ENCODE measurements around the gene MED29. TPM values are rescaled to one million over a fixed set of nuclear protein-coding genes. Genes with fewer than 3 reads are reported as not detected.
"Not testable (repeated sequence)": the region's sequence is repeated elsewhere in the genome, so short reads cannot be mapped to it uniquely, and the experiment has no call there.

Gene MED29
- polyA plus RNA-seq, 2 of the 4 experiments (the other 2 are of a cell fraction) = 47.7 to 57.5 TPM

GRCh38 chr19:39377373-39378362 lies 13.5 kb upstream of the MED29 start:
- TF ChIP-seq TFCP2L1 (CRISPR knock-in tag; IDR thresholded peaks at IDR 0.05) (no peak), EP300 (IDR thresholded peaks at IDR 0.05) (no peak), HMGXB4 (CRISPR knock-in tag; IDR thresholded peaks at IDR 0.05; ENCODE audit: borderline replicate concordance) (no peak), GATA3 (IDR thresholded peaks at IDR 0.05; ENCODE audit: borderline replicate concordance) (no peak), USF2 (IDR thresholded peaks at IDR 0.05) (no peak), SREBF2 (IDR thresholded peaks at IDR 0.05) (no peak), RNF2 (IDR thresholded peaks at IDR 0.05; ENCODE audit: borderline replicate concordance, low read depth) (no peak), HEYL (CRISPR knock-in tag; IDR thresholded peaks at IDR 0.05) (no peak), HES2 (IDR thresholded peaks at IDR 0.05) (no peak), JUNB (IDR thresholded peaks at IDR 0.05) (no peak), E2F6 (IDR thresholded peaks at IDR 0.05; ENCODE audit: borderline replicate concordance, low read depth) (no peak)
- ChIA-PET CTCF (interaction anchor here (0.7 to 4.3 kb wide), 9 partner anchors 9 to 68 kb away, joined by 3 to 25 read pairs (median 4); partner anchors contain the start of genes MED29, PAF1 and PLEKHG2), POLR2A (interaction anchor here (2.8 kb wide), 1 partner anchor 13 kb away, joined by 11 read pairs; the partner anchor contains the start of genes MED29 and PAF1)
- 89% methylated on average over 18 of the region's 18 CpGs for WGBS (ENCODE audit: missing lambda C conversion rate)
- FAIRE-seq = no peak
- Histone ChIP-seq H3K4me3 (no peak overlapping the region), H3K27ac (no peak overlapping the region), H3K4me2 (no peak overlapping the region), H3K9me3 (no peaks in the 10 kb centered on the region), H3K4me1 (no peaks in the 10 kb centered on the region)
- DNase-seq (ENCODE audit: low read depth in 1 of 2, low spot score in 1 of 2) = no peak
- no peak for ATAC-seq

- H3K27ac ChIP-seq; H3K9me3 ChIP-seq; ATAC-seq; H3K4me3 ChIP-seq; H3K4me1 ChIP-seq; FAIRE-seq; H3K4me2 ChIP-seq; DNase-seq (ENCODE audit: low read depth in 1 of 2, low spot score in 1 of 2); POLR2A ChIA-PET: not testable (repeated sequence)
- WGBS (ENCODE audit: missing lambda C conversion rate) = 98% methylated on average over 4 of the region's 4 CpGs
- CTCF ChIA-PET = interaction anchor here (1.0 to 4.3 kb wide), 8 partner anchors 9 to 32 kb away, joined by 4 to 25 read pairs (median 6); partner anchors contain the start of genes MED29, PAF1 and PLEKHG2
Measured at GRCh38 chr19:39379366-39379765, 11.8 kb upstream of the MED29 start.

DNA sequence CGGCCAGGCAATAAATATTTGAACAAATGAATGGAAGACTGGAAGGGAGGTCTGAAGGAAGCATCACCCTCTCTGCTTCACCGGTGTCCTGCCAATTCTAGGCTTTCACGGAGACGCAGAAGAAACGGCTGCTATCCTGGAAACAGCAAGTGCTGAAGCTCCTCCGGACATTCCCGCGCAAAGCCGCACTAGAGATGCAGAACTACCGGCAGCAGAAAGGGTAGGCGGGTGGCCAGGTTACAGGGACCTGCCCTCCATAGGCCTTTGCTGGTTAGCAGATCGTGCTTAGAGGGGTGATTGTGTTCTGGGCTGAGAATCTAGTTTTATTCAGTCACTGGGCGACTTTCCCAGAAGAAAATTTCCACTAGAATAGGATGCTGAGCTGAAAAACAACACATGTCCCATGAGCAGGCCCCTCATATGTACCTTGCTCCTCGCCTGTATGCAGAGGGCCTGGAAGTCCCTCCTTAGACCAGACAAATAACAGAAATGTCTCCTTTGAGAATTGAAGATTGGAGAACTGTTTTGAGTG lies 11.2 kb upstream of the MED29 start:
- H3K9me3 ChIP-seq = no peaks in the 10 kb centered on the region
- 93% methylated on average over 14 of the region's 14 CpGs for WGBS (ENCODE audit: missing lambda C conversion rate)
- H3K4me3 ChIP-seq = no peak overlapping the region
- TF ChIP-seq EHF (CRISPR knock-in tag; IDR thresholded peaks at IDR 0.05) = no peak
- TF ChIP-seq NR3C1 (IDR thresholded peaks at IDR 0.05) = no peak
- no peak for ATAC-seq
- no peak for DNase-seq (ENCODE audit: low read depth in 1 of 2, low spot score in 1 of 2)
- ChIA-PET POLR2A (interaction anchor here (0.9 to 3.5 kb wide), 2 partner anchors 11 to 56 kb away, joined by 3 to 22 read pairs; partner anchors contain the start of genes MED29, PAF1 and RPS16), CTCF (interaction anchor here (1.0 to 4.3 kb wide), 7 partner anchors 10 to 32 kb away, joined by 4 to 25 read pairs (median 6); partner anchors contain the start of genes MED29, PAF1 and PLEKHG2)
- FAIRE-seq = no peak
- H3K4me2 ChIP-seq = no peak overlapping the region
- H3K27ac ChIP-seq = no peak overlapping the region
- H3K4me1 ChIP-seq = no peaks in the 10 kb centered on the region
